T-helper 17 cell (primary cell): ENCODE measurements around the gene RNGTT. TPM values are rescaled to one million over a fixed set of nuclear protein-coding genes. Genes with fewer than 3 reads are reported as not detected.

Experiments used
- ATAC-seq: fragments of 150-1000 bp; cut with Tn5 transposase; 2 replicates; pipeline ENCODE4 v1.10.0; 2021; ENCODE audit warnings: mild to moderate bottlenecking, moderate library complexity
- DNase-seq, 3 donors: peaks; one replicate each; pipeline versions ENCODE4 v3.0.0 to v3.0.0-alpha.2; 2020 to 2021
- H3K9me3 ChIP-seq: one replicate; pipeline ENCODE4 v1.7.0; 2013; ENCODE audit warnings: low read length, mild to moderate bottlenecking; ENCODE audit not compliant: control insufficient read depth, poor library complexity, severe bottlenecking
- H3K27ac Mint-ChIP-seq: one replicate; pipeline ENCODE4 v1.8.0; 2022; ENCODE audit warnings: mild to moderate bottlenecking, moderate library complexity, mixed read lengths
- H3K27me3 Mint-ChIP-seq: one replicate; pipeline ENCODE4 v1.8.0; 2022; ENCODE audit warnings: mixed read lengths
- H3K36me3 Mint-ChIP-seq: one replicate; pipeline ENCODE4 v1.8.0; 2022; ENCODE audit warnings: low read depth, mixed read lengths
- H3K4me1 Mint-ChIP-seq: one replicate; pipeline ENCODE4 v1.8.0; 2022; ENCODE audit warnings: mild to moderate bottlenecking, mixed read lengths
- H3K4me3 Mint-ChIP-seq: one replicate; pipeline ENCODE4 v1.8.0; 2022; ENCODE audit warnings: mild to moderate bottlenecking, moderate library complexity, mixed read lengths
- total RNA-seq, 4 donors: library from RNA in 2 of 4; stranded (reverse) in 2 of 4; gene quantifications; one replicate each; pipeline ENCODE4 v1.2.3 and lab custom pipeline; 2022 to 2026

The RNGTT gene
- total RNA-seq, 2 donors from 2014 or later: 17.6 to 23.0 TPM

DNA sequence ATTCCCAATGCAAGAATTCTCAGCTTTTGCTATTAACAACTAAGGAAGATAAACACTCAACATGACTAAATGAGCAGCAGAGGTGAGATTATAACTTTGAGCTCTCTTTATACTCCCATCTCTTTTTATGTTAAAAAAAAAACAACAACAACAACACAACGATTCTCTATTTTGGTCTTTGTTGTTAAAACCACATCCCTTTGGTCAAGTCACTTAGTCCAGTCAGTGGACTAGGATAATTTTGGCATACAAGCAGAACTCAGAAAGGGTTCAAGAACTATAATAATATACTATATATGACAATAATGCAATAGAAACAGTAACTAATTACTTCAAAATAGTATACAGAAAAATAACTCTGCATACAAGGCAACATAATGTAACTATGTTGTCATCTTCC, 312.4 kb downstream of the RNGTT start:
- no peaks in the 10 kb centered on the region for H3K4me1 Mint-ChIP-seq
- H3K27ac Mint-ChIP-seq: no peak overlapping the region
- H3K27me3 Mint-ChIP-seq: no peaks in the 10 kb centered on the region
- H3K4me3 Mint-ChIP-seq: no peak overlapping the region
- DNase-seq (no peak), ATAC-seq (no peak)
- H3K9me3 ChIP-seq: no peaks in the 10 kb centered on the region
- H3K36me3 Mint-ChIP-seq: no peaks in the 10 kb centered on the region

DNA sequence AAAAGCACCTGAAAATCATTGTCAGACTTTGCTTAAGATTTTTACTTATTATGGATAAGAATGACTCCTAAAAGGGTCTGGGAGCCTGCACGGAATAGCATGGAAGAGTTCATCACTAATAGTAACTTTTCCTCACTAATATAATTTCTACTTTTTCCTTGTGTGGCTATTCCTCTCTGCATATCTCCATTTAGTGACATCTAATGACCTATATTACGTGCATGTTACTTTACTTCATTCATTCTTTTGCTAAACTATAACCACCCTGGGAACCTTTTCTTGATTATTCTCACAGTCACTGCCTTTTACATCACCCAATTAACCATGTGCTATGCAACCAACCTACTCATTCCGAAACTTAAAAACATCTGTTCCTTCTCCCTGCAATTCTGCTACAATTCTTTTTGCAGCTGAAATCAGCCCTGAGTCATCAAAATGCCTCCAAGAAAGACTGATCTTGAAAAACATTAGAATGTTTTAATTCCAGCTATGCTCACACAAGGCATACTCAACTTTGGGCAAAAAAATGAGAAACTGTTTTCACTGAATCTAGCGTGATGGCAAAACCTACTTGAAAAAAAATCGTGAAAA, 313.3 kb downstream of the RNGTT start:
- H3K9me3 ChIP-seq: no peaks in the 10 kb centered on the region
- Mint-ChIP-seq H3K27me3 (no peaks in the 10 kb centered on the region), H3K4me3 (no peak overlapping the region), H3K36me3 (no peaks in the 10 kb centered on the region), H3K4me1 (no peaks in the 10 kb centered on the region), H3K27ac (no peak overlapping the region)
- DNase-seq (no peak), ATAC-seq (no peak)

DNA sequence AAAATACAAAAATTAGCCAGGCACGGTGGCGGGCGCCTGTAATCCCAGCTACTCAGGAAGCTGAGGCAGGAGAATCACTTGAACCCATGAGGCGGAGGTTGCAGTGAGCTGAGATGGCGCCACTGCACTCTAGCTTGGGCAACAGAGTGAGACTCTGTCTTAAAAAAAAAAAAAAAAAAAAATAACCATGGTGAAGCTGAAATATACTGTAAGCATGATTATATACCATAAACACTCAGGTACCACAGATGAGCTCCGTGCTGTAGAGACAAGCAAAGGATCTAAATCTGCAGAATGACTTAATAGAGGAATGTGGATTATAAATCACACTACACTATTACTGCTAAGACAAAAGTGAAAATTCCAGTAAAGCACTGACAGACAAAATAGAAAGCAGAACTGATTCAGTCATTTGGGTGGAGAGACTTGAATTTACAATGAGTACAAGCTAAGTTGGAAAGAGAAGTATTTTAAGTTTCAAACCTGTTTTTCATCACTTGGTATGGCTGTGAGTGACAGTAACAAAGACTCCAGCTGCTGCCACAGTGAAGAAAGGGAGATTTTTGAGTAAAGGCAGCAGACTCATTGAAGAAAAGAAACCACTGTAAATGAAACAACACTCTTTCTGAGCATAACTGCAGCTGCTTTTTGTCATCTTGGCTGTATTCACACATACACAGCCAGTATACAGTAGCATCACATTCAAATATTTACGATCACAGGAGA, 322.1 kb downstream of the RNGTT start:
- H3K27ac Mint-ChIP-seq: no peak overlapping the region
- no peak overlapping the region for H3K4me3 Mint-ChIP-seq
- H3K4me1 Mint-ChIP-seq: peaks cover 4% of the 10 kb centered on the region
- H3K9me3 ChIP-seq: no peaks in the 10 kb centered on the region
- H3K36me3 Mint-ChIP-seq: peaks cover 2% of the 10 kb centered on the region
- DNase-seq: no peak
- no peak for ATAC-seq
- H3K27me3 Mint-ChIP-seq: no peaks in the 10 kb centered on the region

DNA sequence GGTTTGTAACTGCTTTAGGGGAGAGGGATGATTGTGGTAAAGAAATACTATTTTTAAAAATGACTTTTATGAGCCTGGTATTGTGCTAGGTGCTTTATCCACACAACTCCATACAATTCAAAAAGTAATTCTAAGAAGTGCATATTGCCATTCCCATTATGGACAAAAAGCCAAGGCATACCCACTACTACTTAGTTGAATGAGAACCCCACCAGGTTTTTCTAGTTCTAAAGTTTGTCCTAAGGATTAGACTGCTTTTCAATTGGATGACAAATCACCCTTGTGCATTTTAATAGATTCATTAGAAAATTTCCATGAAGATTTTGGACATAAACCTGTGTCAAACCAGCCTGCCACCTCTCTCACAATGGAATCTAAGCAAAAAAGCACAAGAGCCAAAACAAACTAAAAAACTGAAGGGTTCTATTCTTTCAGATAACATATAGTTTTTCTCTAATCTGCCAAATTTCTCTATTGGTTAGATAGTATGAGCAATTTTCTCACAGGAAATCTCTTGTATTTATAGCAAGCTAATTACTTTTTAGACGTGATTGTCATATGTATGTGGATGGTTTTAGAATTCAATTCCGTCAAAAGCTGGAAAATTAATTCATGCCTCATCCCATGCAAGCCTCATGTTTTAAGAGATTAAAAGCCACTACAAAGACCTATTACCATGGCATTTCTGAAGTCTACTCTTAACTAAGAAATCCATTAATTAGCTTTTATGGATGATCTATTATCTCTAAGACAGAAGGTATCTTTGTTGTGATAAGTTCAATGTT, 325.5 kb downstream of the RNGTT start:
- no peaks in the 10 kb centered on the region for H3K27me3 Mint-ChIP-seq
- H3K4me1 Mint-ChIP-seq: peaks cover 4% of the 10 kb centered on the region
- ATAC-seq: no peak

DNA sequence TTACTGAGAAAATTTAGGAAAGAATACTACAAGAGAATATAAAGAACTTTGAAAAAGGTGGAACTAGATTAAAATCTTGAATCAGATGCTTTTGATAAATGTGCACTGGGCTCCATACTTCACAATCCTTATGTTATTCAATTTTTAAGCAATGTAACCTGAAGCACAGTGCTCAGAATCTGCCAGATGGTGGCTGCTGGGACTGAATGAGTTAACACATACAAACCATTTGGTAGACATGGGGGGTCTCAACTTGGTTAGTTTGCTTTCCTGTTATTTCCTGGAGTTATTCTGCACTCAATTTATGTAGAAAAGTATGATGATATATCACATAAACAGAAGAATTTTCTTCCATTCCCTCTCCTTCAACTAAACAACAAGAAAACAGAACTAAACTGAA, 326.5 kb downstream of the RNGTT start:
- no peak for DNase-seq
- ATAC-seq: no peak
- H3K4me3 Mint-ChIP-seq: no peak overlapping the region
- H3K9me3 ChIP-seq: no peaks in the 10 kb centered on the region
- no peaks in the 10 kb centered on the region for H3K27me3 Mint-ChIP-seq
- peaks cover 3% of the 10 kb centered on the region for H3K4me1 Mint-ChIP-seq
- H3K27ac Mint-ChIP-seq: no peak overlapping the region
- H3K36me3 Mint-ChIP-seq: peaks cover 2% of the 10 kb centered on the region

More for the DNA sequence above, 325.5 kb downstream of the RNGTT start:
- no peak for DNase-seq
- Mint-ChIP-seq H3K27ac (no peak overlapping the region), H3K4me3 (no peak overlapping the region), H3K36me3 (peaks cover 2% of the 10 kb centered on the region)
- no peaks in the 10 kb centered on the region for H3K9me3 ChIP-seq

DNA sequence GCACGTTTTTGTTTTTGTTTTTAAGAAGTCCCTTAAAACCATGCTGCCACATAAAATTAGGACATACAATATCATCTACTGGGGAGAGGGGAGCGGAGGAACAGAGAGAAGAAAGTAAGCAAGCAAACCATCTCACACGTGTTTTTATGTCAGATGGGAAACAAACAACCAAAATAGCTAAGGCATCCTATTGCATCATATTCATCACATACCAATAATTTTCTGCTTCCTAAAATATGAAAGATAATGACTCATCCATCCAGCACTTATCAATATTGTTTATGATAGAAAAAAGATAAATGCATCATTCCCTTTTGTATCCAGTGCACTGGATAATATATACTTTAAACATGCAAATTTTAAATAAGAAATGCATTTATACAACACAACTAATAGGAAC, 329.6 kb downstream of the RNGTT start:
- Mint-ChIP-seq H3K4me3 (no peak overlapping the region), H3K4me1 (peaks cover 8% of the 10 kb centered on the region), H3K27ac (no peak overlapping the region), H3K36me3 (peaks cover 3% of the 10 kb centered on the region), H3K27me3 (no peaks in the 10 kb centered on the region)
- DNase-seq (no peak), ATAC-seq (no peak)
- H3K9me3 ChIP-seq: no peaks in the 10 kb centered on the region

DNA sequence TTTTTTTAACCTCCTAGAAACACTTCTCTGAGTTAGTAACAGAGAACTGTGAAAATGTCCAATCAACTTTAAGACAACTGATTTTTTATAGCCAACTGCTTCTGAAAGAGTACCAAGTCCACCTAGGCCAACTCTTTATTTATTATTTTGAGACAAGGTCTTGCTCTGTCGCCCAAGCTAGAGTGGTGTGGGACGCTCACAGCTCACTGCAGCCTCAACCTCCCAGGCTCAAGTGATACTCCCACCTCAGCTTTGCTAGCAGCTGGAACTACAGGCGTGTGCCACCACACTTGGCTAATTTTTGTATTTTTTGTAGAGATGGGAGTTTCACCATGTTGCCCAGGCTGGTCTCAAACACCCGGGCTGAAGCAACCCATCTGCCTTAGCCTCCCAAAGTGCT, 331.6 kb downstream of the RNGTT start:
- H3K9me3 ChIP-seq: no peaks in the 10 kb centered on the region
- H3K27ac Mint-ChIP-seq: no peak overlapping the region
- peaks cover 3% of the 10 kb centered on the region for H3K36me3 Mint-ChIP-seq
- DNase-seq (no peak), ATAC-seq (no peak)
- H3K27me3 Mint-ChIP-seq: no peaks in the 10 kb centered on the region
- no peak overlapping the region for H3K4me3 Mint-ChIP-seq
- H3K4me1 Mint-ChIP-seq: peaks cover 8% of the 10 kb centered on the region

DNA sequence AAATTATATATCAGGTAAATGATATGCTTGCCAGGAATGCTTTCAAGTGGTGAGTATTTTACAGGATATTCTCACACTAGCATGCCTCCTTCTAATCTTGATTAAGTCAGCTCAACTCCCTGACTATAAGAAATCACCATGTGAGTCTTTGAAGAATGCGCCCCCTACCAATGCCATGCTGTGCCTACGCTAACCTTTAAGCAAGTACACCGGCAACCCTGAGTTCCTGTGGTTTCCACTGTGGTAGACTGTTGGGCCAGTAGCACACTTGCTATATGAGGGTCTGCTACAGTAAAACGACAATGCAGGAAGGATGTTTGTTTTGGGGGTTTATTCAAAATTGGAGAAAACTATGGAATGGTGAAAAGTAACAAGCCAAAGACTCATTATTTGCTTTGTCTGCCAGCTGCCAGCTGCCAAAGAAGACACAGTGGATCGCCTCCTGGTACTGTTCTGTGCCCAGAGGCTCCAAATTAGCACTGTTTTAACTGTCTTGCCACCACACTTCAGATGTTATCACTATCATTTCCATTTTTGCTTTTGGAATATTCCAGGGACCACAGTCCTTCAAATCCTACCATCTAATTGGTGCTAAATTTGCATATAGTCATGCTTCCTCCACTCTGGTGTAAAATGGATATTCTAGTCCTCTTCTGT, 333.5 kb downstream of the RNGTT start:
- ATAC-seq (no peak), DNase-seq (no peak)
- Mint-ChIP-seq H3K36me3 (peaks cover 3% of the 10 kb centered on the region), H3K4me1 (peaks cover 8% of the 10 kb centered on the region), H3K4me3 (no peak overlapping the region), H3K27ac (no peak overlapping the region), H3K27me3 (no peaks in the 10 kb centered on the region)
- no peaks in the 10 kb centered on the region for H3K9me3 ChIP-seq

DNA sequence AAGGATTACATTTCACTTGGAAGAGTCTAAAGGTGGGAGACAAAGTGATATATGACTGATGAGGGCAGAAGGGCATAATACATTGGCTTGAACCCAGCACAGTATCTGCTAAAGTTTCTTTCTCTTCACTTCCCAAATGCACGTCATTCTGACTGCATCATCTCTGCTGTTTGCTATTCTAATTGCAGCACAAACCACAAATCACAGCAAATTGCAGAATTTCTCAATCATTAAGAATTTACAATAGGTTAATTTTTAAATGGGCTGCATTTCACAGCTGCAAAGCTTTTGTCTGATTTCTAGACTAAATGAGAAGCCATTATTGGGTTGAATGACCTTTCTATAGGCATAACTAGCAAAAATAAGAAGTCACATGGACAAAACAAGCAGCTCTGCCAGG, 337.0 kb downstream of the RNGTT start:
- ATAC-seq (no peak), DNase-seq (no peak)
- Mint-ChIP-seq H3K4me3 (no peak overlapping the region), H3K4me1 (peaks cover 7% of the 10 kb centered on the region), H3K27ac (no peak overlapping the region), H3K27me3 (no peaks in the 10 kb centered on the region), H3K36me3 (peaks cover 5% of the 10 kb centered on the region)
- H3K9me3 ChIP-seq: no peaks in the 10 kb centered on the region

DNA sequence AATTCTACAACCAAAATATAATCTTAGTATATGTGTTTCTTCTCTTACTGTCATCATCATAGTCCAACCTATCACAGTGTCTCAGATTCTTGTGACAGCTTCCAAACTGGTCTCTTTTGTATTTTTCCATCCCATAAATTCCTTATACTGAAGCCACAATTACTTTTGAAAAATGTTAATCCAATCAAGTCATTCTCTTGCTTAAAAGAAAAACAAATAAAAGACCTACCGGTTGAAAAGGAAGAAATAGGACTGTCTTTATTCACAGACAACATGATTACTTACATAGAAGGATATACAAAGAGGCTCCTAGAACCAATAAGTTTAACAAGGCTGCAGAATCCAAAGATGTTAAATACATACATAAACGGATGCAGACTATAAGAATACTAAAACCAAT, 339.9 kb downstream of the RNGTT start:
- H3K27ac Mint-ChIP-seq: no peak overlapping the region
- H3K36me3 Mint-ChIP-seq: peaks cover 2% of the 10 kb centered on the region
- no peak overlapping the region for H3K4me3 Mint-ChIP-seq
- H3K9me3 ChIP-seq: no peaks in the 10 kb centered on the region
- ATAC-seq (no peak), DNase-seq (no peak)
- no peaks in the 10 kb centered on the region for H3K27me3 Mint-ChIP-seq
- no peaks in the 10 kb centered on the region for H3K4me1 Mint-ChIP-seq

DNA sequence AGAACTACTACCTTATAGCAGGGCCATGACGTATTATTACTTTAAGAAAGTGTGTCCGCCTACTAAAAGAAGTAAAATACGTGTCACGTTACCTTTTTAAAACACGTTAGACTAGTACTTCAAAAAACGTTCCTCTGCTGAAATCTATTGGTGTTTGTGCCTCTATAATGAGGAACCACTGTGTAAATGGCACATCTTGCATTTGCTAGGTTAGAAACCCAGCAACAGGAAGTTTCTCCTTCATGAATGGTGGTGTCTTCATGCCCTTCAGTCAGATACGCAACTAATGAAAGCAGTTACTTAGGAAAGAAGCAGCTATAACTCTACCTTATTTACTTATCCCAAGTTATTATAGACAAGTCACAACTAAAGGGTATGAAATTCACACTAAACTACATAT, 343.5 kb downstream of the RNGTT start:
- DNase-seq (no peak), ATAC-seq (no peak)
- H3K27ac Mint-ChIP-seq: no peak overlapping the region
- no peaks in the 10 kb centered on the region for H3K27me3 Mint-ChIP-seq
- no peaks in the 10 kb centered on the region for H3K9me3 ChIP-seq
- H3K4me1 Mint-ChIP-seq: no peaks in the 10 kb centered on the region
- H3K36me3 Mint-ChIP-seq: peaks cover 2% of the 10 kb centered on the region
- no peak overlapping the region for H3K4me3 Mint-ChIP-seq

DNA sequence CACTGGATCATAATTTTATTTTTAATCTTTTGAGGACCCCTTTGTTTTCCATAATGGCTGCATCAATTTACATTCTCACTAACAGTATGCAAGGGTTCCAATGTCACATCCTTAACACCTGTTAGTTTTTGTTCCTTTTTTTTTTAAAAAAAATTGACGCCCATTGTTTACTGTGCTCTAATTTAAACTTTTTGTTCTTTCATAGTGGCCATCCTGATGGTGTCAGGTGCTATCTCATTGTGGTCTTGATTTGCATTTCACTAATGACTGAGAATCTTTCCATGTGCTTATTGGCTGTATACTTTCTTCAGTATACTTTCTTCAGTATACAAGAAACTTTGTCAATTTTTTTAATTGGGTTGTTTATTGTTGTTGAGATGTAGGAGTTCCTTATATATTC, 347.0 kb downstream of the RNGTT start:
- H3K9me3 ChIP-seq: no peaks in the 10 kb centered on the region
- DNase-seq (no peak), ATAC-seq (no peak)
- Mint-ChIP-seq H3K36me3 (no peaks in the 10 kb centered on the region), H3K4me3 (no peak overlapping the region), H3K27ac (no peak overlapping the region), H3K4me1 (no peaks in the 10 kb centered on the region), H3K27me3 (no peaks in the 10 kb centered on the region)

DNA sequence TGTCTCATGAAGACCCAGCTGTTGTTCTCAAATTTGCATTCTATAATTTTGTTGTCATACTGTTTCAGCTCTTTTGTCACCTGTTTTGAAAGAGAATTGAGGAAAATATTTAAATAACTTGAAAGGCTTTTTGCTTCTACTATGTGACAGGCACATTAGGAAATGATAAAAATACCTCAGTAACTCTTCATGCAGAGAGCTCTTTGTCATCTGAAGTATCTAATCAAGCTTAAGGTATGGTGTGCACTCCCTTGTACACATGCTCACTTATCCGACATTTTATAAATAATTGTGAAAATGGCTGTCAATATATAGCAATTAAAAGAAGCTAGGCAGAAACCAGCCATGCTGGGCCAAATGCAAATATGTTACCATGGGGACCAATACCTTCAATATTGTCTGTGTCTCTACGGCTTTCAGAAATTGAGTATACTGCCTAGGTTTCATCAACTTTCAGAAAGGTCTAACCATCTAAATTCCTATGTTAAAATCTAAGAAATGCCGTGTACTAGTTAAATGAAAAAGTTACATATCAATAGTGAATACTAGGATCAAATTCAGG, 349.0 kb downstream of the RNGTT start:
- H3K36me3 Mint-ChIP-seq: no peaks in the 10 kb centered on the region
- no peaks in the 10 kb centered on the region for H3K27me3 Mint-ChIP-seq
- DNase-seq: no peak
- H3K27ac Mint-ChIP-seq: no peak overlapping the region
- H3K4me1 Mint-ChIP-seq: no peaks in the 10 kb centered on the region
- no peak for ATAC-seq
- H3K9me3 ChIP-seq: no peaks in the 10 kb centered on the region
- no peak overlapping the region for H3K4me3 Mint-ChIP-seq
